ENCODE data around the gene FGD2. TPM values are rescaled to one million over a fixed set of nuclear protein-coding genes. Genes with fewer than 3 reads are reported as not detected.

FGD2 gene
- total and polyA plus RNA-seq, 2 of the 8 experiments (the other 6 are each of a cell fraction or from before 2014, with no cell fraction given), result 0.12 to 0.32 TPM

DNA sequence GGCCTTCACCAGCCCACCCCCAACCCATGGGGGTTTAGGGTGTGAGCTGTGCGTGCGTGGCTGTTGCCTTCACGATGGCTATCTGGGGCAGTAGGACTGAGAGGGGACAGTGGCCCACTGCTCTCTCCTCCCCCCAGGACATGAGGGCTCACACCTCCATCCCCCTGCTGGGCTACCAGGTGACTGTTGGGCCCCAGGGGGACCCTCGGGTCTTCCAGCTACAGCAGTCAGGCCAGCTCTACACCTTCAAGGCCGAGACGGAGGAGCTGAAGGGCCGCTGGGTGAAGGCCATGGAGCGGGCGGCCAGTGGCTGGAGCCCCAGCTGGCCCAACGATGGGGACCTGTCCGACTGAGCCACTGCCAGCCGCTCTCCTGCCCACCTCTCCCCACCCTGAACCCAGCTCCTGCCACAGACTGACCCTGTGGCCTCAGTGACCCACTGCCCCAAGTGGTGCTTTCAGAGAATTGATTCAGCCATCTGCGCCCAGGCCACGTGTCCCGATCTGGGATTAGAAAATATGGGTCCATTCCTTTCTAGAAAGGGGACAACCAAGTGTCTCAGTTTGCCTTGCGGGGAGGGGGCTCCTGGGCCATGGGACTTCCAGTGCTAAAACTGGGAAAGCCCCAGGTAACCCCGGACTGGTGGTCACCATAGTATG is 22.5 kb downstream of the FGD2 start:
- Histone ChIP-seq H3K4me3 (ENCODE audit: extremely low read depth in 1 of 4, insufficient read depth in 2 of 4, low read depth in 3 of 4, low read length in 4 of 4) (no peak overlapping the region), H4K20me1 (replicated peaks in 1 of 2; ENCODE audit: control insufficient read depth in 1 of 2, insufficient read depth in 2 of 2, low read length in 2 of 2) (no peaks in the 10 kb centered on the region), H2BK5ac (ENCODE audit: low read depth, low read length) (no peak overlapping the region), H3K4ac (replicated peaks; ENCODE audit: insufficient read length, low read depth, low read length) (no peak overlapping the region), H3K36me3 (ENCODE audit: control insufficient read depth in 2 of 4, insufficient read depth in 4 of 4, low read length in 3 of 4) (no peaks in the 10 kb centered on the region), H3K23me2 (ENCODE audit: low read depth, low read length) (no peaks in the 10 kb centered on the region), H4K8ac (ENCODE audit: extremely low read depth, insufficient read depth, low read length) (no peak overlapping the region; the same call in 1 of the 2 replicates), H3K27me3 (replicated peaks in 1 of 4; ENCODE audit: control insufficient read depth in 3 of 4, extremely low read depth in 1 of 4, insufficient read depth in 3 of 4, low read length in 3 of 4) (no peaks in the 10 kb centered on the region), H2AK5ac (ENCODE audit: low read depth, low read length) (no peak overlapping the region), H3K23ac (ENCODE audit: insufficient read length) (no peak overlapping the region), H3K18ac (ENCODE audit: extremely low read depth, low read length) (no peak overlapping the region), H3K4me2 (ENCODE audit: insufficient read depth in 1 of 2, low read depth in 2 of 2, low read length in 2 of 2) (no peak overlapping the region), H3K9ac (replicated peaks in 1 of 4; ENCODE audit: extremely low read depth in 1 of 4, low read depth in 3 of 4, low read length in 3 of 4) (no peak overlapping the region), H3K14ac (ENCODE audit: insufficient read length) (no peak overlapping the region), H3K56ac (replicated peaks; ENCODE audit: insufficient read length, low read depth, low read length) (no peak overlapping the region), H3K4me1 (replicated peaks in 1 of 4; ENCODE audit: control insufficient read depth in 3 of 4, insufficient read depth in 4 of 4, low read length in 3 of 4) (no peaks in the 10 kb centered on the region), H2AFZ (ENCODE audit: low read length) (no peak overlapping the region), H3K9me3 (ENCODE audit: insufficient read depth in 2 of 2, low read depth in 1 of 2, low read length in 1 of 2) (peaks cover 0 to 9% of the 10 kb centered on the region in 2 experiments; a peak in 2 of 4 replicates), H4K5ac (ENCODE audit: insufficient read length, low read depth, low read length) (no peak overlapping the region), H2BK120ac (replicated peaks; ENCODE audit: low read depth, low read length) (no peak overlapping the region), H4K91ac (replicated peaks; ENCODE audit: insufficient read length, low read length) (no peak overlapping the region), H3K27ac (ENCODE audit: low read depth, low read length) (no peak overlapping the region), H3K79me1 (ENCODE audit: low read depth, low read length) (no peaks in the 10 kb centered on the region), H2BK15ac (ENCODE audit: low read length) (no peak overlapping the region), H3K79me2 (ENCODE audit: control insufficient read depth in 1 of 2, insufficient read depth in 2 of 2, low read length in 2 of 2) (no peaks in the 10 kb centered on the region), H2BK12ac (ENCODE audit: low read depth, low read length) (no peak overlapping the region), H2BK20ac (ENCODE audit: low read length) (no peak overlapping the region)
- ChIA-PET CTCF (ENCODE audit: partially characterized antibody) (interaction anchor here (0.7 to 28.1 kb wide), 18 partner anchors 8 to 175 kb away, joined by 3 to 866 read pairs (median 5); partner anchors contain the start of genes C6orf89 and PIM1), POLR2A (ENCODE audit: partially characterized antibody) (interaction anchor here (1.0 kb wide), 1 partner anchor 149 kb away, joined by 4 read pairs; no protein-coding TSS in a partner anchor)
- FAIRE-seq (no peak), DNase-seq (ENCODE audit: low read depth in 1 of 2, low spot score in 2 of 2) (no peak)
- TF ChIP-seq GTF2F1 (IDR thresholded peaks at IDR 0.05; ENCODE audit: borderline replicate concordance, low read depth, low read length), result no peak
- 0 out of 4 replicates have a peak, but pooled peaks of 1 of the 2 experiments have one; percentile 1 for TF ChIP-seq RAD21 (IDR thresholded peaks at IDR 0.05 in 1 of 2, conservative IDR thresholded peaks at IDR 0.05 in 1 of 2; ENCODE audit: low read depth in 2 of 2, low read length in 2 of 2)
- TF ChIP-seq PHF8 (conservative IDR thresholded peaks at IDR 0.05; ENCODE audit: low read depth, low read length), result no peak
- TF ChIP-seq, protein P1, sequence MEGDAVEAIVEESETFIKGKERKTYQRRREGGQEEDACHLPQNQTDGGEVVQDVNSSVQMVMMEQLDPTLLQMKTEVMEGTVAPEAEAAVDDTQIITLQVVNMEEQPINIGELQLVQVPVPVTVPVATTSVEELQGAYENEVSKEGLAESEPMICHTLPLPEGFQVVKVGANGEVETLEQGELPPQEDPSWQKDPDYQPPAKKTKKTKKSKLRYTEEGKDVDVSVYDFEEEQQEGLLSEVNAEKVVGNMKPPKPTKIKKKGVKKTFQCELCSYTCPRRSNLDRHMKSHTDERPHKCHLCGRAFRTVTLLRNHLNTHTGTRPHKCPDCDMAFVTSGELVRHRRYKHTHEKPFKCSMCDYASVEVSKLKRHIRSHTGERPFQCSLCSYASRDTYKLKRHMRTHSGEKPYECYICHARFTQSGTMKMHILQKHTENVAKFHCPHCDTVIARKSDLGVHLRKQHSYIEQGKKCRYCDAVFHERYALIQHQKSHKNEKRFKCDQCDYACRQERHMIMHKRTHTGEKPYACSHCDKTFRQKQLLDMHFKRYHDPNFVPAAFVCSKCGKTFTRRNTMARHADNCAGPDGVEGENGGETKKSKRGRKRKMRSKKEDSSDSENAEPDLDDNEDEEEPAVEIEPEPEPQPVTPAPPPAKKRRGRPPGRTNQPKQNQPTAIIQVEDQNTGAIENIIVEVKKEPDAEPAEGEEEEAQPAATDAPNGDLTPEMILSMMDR (IDR thresholded peaks at IDR 0.05; ENCODE audit: control extremely low read depth in 1 of 3, insufficient read depth in 1 of 3, low read depth in 1 of 3, low read length in 3 of 3), result peak in 2 of 3 experiments; percentile 11 to 27; a peak in 2 of 4 replicates
- no peak for TF ChIP-seq NRF1 (IDR thresholded peaks at IDR 0.05; ENCODE audit: low read depth, low read length)
- TF ChIP-seq TAF7 (optimal IDR thresholded peaks at IDR 0.05; ENCODE audit: borderline replicate concordance, low read depth, low read length), result no peak
- 89% methylated on average over 17 of the region's 17 CpGs; no CpG with 5 or more reads in 1 of the 2 experiments for WGBS, 2 experiments (ENCODE audit: extremely low coverage in 1 of 2, insufficient coverage in 1 of 2, insufficient read length in 1 of 2, insufficient replicate concordance in 2 of 2, low coverage in 1 of 2, low lambda C conversion rate in 2 of 2, missing lambda C conversion rate in 1 of 2)

Data from H1 (cell line).